NCI-H524 (cell line): ENCODE data around the gene MCCC1.
"Not testable (repeated sequence)": the region's sequence is repeated elsewhere in the genome, so short reads cannot be mapped to it uniquely, and the experiment has no call there.

Source experiments
- DNase-seq, 2 experiments: peaks; one replicate each; lab custom pipeline; 2025; lab: John Stamatoyannopoulos, UW

Gene MCCC1

DNA sequence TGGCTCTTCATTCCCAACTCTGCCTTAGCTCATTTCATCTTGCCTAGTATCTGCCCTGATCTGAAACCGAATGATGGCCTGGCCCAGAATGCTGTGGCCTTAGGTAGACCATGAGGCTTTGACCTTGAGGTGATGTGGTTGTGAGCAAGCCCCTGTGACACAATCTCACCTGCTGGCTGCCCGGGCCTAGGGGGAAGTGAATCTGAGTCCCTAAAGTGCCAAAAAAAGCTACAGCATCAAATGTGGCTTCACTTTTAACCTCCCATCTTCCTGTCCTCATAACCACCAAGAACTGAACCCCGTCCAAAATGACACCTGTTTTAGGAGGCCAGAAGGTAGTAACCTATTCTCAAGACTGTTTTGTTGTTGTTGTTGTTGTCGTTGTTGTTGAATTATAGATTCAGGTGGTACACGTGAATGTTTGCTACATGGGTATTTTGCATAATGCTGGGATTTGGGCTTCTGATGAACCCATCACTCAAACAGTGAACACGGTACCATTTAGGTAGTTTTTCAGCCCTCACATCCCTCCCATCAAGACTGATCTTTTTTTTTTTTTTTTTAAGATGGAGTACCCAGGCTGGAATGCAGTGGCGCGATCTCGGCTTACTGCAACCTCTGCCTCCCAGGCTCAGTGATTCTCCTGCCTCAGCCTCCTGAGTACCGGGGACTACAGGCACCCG is 54.6 kb downstream of the MCCC1 start:
- no peak for DNase-seq

DNA sequence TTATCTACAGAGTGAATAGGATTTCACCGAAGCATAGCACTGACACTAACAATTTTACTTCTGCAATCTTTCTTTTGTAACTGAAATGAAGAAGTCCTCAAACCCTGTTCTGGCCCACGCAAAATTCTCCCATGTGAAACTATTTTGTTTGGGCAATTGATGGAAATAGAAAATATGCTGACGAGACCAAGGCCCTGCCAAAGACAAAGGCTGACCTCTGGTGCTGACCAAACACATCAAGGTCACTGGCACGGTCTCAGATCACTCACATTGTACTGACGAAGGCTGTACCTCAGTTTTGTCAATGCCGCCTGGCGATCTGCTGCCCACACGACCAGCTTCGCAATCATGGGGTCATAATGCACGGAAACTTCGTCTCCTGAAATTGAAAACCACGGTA is 60.5 kb downstream of the MCCC1 start:
- DNase-seq: no peak

GRCh38 chr3:183038221-183038620 is 61.1 kb downstream of the MCCC1 start:
- no peak for DNase-seq

GRCh38 chr3:183033746-183034145 is 65.5 kb downstream of the MCCC1 start:
- DNase-seq: no peak

GRCh38 chr3:183032880-183033555 is 66.3 kb downstream of the MCCC1 start:
- DNase-seq: no peak

DNA sequence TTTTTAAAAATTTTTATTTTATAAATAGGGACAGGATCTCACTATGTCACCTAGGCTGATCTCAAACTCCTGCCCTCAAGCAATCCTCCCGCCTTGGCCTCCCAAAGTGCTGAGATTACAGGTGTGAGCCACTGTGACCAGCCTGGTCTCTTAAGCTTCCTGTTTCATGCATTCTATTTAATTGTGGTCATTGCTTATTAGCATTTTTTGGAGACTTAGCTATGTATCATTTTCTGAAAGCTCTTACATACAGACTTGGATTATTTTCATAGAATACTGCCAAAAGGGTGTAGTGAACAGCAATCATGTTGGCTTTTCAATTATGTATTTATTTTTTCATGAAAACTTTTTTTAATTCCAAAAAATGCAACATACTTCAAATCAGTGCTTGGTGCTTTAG is 67.5 kb downstream of the MCCC1 start:
- DNase-seq: no peak

DNA sequence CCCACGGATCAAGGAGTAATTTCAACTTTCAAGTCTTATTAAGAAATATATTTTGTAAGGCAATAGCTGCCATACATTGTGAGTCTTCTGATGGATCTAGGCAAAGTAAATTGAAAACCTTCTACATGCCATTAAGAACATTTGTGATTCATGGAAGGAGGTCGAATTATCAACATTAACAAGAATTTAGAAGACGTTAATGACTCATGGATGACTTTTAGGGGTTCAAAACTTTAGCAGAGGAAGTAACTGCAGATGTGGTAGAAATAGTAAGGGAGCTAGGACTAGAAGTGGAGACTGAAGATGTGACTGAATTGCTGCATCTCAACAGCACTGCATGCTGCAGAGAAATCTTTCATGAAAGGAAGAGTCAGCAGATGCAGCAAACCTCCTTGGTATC is 70.9 kb downstream of the MCCC1 start:
- no peak for DNase-seq

DNA sequence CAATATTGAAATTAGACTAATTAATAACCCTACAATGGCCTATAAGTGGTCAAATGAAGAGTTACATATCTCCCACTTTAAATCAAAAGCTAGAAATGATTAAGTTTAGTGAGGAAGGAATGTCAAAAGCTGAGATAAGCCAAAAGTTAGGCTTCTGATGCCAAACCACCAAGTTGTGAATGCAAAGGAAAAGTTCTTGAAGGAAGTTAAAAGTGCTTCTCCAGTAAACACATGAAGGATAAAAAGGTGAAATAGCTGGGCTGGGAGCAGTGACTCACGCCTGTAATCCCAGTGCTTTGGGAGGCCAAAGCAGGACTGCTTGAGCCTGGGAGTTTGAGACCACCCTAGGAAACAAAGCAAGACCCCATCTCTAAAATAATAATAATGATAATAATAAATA is 72.0 kb downstream of the MCCC1 start:
- no peak for DNase-seq

GRCh38 chr3:183022936-183023516 is 76.3 kb downstream of the MCCC1 start:
- DNase-seq: no peak

DNA sequence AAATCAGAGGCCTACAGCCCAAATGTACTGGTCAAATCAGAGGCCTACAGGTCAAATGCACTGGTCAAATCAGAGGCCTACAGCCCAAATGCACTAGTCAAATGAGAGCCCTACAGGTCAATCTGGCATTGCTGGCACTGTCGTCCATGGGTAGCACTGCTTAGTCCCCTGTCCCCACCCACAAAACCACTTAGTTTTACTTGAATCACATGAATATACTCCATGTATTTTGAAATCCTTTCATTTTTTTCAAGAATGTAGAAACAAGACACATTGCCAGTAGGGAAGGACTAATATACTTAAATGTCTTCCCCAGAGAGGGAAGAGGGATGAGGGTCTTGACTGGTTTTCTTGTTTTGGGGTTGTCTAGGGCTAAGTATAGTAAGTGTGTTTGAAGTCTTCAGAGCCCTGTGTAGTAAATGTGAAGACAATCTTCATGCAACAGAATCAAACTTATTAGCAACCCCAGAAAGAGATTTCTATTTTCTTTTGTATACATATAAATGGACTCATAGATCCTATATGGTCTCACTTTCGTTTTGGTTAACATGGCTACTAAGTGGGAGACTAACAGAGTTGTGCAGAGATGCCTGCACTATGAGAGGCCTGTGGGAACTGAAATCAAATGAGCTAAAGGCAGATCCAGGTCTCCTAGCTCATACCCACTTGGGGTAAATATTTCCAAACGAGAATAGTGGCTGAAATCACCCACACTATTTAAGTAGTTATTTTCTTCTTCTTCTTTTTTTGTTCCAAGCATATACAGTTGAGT is 80.7 kb downstream of the MCCC1 start:
- no peak for DNase-seq

GRCh38 chr3:183015185-183015584 is 84.1 kb downstream of the MCCC1 start:
- DNase-seq: no peak

GRCh38 chr3:183013856-183014255 is 85.4 kb downstream of the MCCC1 start:
- no peak for DNase-seq

GRCh38 chr3:183013074-183013473 is 86.2 kb downstream of the MCCC1 start:
- no peak for DNase-seq

DNA sequence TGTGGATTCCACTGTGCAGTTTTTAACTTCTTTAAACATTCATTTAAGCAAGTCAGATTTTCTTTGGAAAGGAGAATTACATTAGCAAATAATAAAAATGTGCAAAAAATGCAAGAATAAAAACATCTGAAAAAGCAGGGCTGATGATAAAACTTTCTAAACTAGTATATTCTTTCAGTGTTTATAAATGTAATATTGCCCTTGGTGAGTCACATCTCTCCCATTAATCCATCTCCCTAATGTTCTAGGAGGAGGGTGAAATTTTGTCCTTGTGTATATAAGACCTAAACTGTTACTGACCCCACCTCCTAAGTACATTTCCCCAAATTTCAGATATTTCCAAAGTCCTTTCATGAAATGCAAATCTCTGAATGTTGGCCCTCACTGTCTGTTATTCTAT is 90.5 kb downstream of the MCCC1 start:
- DNase-seq: no peak

GRCh38 chr3:183008303-183008702 is 91.0 kb downstream of the MCCC1 start:
- DNase-seq: no peak

- DNase-seq: no peak
Observed at GRCh38 chr3:183006396-183007002, 92.8 kb downstream of the MCCC1 start.

GRCh38 chr3:182999767-183000166 is 99.5 kb downstream of the MCCC1 start:
- no peak for DNase-seq

DNA sequence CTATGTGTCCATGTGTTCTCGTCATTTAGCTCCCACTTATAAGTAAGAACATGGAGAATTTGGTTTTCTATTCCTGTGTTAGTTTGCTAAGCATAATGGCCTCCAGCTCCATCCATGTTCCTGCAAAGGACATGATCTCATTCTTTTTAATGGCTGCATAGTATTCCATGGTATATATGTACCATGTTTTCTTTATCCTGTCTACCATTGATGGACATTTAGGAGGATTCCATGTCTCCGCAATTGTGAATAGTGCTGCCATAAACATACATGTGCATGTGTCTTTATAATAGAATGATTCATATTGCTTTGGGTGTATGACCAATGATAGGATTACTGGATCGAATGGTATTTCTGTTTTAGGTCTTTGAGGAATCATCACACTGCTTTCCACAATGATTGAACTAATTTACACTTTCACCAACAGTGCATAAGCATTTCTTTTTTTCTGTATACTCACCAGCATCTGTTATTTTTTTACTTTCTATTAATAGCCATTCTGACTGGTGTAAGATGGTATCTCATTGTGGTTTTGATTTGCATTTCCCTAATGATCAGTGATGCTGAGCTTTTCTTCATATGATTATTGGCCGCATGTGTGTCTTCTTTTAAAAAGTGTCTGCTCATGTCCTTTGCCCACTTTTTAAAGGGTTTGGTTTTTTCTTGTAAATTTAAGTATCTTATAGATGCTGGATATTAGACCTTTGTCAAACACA is 105.7 kb downstream of the MCCC1 start:
- not testable (repeated sequence) for DNase-seq

GRCh38 chr3:182989566-182989965 is 109.7 kb downstream of the MCCC1 start:
- DNase-seq: peak in 1 of 2 experiments; percentile 22

DNA sequence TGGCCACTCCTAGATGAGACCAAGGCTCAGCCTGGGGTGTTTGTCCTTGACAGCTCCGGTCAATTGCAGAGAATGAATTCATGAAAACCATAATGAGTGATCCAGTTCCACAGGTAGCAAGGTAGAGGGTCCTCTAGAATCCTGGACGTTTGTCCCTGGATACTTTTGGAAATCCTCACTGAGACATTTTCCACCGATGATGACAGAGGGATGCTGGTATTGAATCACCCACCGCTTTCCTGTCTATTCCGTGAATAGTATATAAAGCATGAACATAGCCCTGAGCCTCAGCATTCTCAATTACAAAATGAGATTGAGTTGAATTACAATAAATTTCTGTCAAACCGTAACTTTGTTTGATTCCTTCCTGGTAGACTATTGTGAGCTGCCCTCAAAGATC is 113.3 kb downstream of the MCCC1 start:
- no peak for DNase-seq

- DNase-seq: no peak
Observed at GRCh38 chr3:182983876-182984275, 115.4 kb downstream of the MCCC1 start.

DNA sequence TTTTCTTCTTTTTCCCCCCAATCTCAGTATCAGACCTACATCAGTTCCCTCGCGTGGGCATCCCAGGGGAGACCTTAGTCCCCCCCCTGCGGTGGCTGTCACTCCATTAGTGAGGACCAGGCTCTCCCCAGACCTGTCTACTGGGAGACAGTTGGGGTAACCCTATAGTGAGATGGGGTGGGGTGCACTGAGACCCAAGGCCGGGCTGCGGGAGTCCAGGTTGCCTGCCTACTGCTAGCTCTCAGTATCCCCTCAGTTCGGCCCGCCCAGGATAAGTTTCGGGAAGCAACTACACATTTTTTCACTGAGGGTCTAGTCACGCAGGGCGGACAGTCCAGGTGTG is 118.3 kb downstream of the MCCC1 start:
- no peak for DNase-seq
